GM10266 (cell line): ENCODE results near the gene NUP98.
"Not testable (repeated sequence)": the region's sequence is repeated elsewhere in the genome, so short reads cannot be mapped to it uniquely, and the experiment has no call there.

ENCODE experiments used
- DNase-seq: peaks from one replicate; pipeline ENCODE4 v3.0.0; 2012; ENCODE audit errors: extremely low spot score
- TF ChIP-seq, protein P1 (sequence below): IDR thresholded peaks from 2 replicates; pipeline ENCODE4 v1.5.1; 2012; ENCODE audit warnings: mild to moderate bottlenecking, low read depth; ENCODE audit not compliant: control insufficient read depth, insufficient read depth; ENCODE audit errors: missing control alignments

Gene NUP98

DNA sequence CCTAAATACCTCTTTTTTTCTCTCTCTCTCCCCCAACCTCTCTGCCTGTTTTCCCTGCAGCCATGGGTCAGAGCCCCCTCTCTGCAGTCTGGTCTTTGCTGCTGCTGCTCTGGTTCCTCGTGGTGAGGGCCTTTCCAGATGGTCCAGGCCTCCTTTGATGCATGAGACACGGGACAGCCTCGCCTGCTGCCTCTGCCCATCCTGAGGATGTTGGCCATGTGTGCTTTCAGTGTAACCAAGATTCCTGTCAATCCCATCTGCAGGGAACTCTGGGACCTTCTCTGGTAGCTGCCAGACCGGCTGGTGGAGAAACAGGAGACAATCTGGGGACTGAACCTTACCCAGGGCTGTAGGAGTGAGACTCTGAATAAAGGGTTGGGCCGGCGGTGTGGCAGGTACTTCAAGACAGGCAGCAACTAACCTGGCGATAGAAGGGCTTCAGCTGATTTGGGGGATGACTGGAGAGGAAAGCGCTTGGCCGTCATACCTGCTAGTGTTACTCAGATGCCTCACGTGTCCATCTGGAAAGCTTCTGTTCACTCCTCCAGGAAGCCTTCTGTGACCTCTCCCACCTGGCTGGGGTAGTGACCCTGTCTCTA lies 133.2 kb downstream of the NUP98 start:
- TF ChIP-seq, protein P1, sequence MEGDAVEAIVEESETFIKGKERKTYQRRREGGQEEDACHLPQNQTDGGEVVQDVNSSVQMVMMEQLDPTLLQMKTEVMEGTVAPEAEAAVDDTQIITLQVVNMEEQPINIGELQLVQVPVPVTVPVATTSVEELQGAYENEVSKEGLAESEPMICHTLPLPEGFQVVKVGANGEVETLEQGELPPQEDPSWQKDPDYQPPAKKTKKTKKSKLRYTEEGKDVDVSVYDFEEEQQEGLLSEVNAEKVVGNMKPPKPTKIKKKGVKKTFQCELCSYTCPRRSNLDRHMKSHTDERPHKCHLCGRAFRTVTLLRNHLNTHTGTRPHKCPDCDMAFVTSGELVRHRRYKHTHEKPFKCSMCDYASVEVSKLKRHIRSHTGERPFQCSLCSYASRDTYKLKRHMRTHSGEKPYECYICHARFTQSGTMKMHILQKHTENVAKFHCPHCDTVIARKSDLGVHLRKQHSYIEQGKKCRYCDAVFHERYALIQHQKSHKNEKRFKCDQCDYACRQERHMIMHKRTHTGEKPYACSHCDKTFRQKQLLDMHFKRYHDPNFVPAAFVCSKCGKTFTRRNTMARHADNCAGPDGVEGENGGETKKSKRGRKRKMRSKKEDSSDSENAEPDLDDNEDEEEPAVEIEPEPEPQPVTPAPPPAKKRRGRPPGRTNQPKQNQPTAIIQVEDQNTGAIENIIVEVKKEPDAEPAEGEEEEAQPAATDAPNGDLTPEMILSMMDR: no peak

GRCh38 chr11:3662856-3663255 lies 134.5 kb downstream of the NUP98 start:
- TF ChIP-seq, protein P1: no peak
- no peak for DNase-seq

More for the DNA sequence above, 133.2 kb downstream of the NUP98 start:
- DNase-seq: no peak

- no peak for DNase-seq
- TF ChIP-seq, protein P1: no peak
Measured at GRCh38 chr11:3660960-3661359, 136.4 kb downstream of the NUP98 start.

DNA sequence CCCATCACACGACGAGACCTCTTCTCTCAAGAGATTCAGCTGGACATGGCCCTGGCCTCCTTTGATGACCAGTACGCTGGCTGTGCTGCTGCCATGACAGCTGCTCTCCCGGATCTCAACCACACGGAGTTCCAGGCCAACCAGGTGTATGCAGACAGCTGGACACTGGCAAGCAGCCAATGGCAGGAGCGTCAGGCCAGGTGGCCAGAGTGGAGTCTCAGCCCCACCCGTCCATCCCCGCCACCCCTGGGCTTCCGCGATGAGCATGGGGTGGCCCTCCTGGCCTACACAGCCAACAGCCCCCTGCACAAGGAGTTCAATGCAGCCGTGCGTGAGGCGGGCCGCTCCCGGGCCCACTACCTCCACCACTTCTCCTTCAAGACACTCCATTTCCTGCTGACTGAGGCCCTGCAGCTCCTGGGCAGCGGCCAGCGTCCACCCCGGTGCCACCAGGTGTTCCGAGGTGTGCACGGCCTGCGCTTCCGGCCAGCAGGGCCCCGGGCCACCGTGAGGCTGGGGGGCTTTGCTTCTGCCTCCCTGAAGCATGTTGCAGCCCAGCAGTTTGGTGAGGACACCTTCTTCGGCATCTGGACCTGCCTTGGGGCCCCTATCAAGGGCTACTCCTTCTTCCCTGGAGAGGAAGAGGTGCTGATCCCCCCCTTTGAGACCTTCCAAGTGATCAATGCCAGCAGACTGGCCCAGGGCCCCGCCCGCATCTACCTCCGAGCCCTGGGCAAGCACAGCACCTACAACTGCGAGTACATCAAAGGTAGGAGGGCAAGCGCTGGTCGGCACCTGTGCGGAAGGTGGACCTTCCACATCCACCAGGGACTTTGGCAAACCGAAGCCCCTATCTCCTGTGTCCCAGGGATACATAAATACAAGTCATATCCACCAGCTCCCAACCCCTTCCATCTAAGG lies 137.5 kb downstream of the NUP98 start:
- no peak for DNase-seq
- TF ChIP-seq, protein P1: no peak

DNA sequence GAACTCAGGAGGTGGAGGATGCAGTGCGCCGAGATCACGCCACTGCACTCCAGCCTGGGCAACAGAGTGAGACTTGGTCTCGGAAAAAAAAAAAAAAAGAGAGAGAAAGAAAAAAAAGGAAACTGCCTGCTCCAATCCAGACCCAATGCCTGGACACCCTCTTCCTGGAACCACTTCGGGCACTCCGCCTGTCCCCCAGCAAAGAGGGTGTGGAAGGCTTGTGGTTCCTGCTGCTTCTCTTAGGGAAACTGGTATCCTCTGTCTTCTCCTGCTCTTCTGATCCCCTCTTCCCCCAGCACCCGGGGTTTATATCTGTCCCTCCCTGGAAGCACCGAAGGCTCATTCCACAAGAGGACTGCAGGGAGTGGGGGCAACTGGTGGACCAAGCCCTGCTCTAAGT lies 139.1 kb downstream of the NUP98 start:
- TF ChIP-seq, protein P1: no peak
- DNase-seq: no peak

GRCh38 chr11:3657331-3657730 lies 140.0 kb downstream of the NUP98 start:
- not testable (repeated sequence) for DNase-seq

- no peak for DNase-seq
Measured at GRCh38 chr11:3655547-3655946, 141.8 kb downstream of the NUP98 start.

GRCh38 chr11:3652514-3652913 lies 144.8 kb downstream of the NUP98 start:
- not testable (repeated sequence) for DNase-seq

More at GRCh38 chr11:3655547-3655946, 141.8 kb downstream of the NUP98 start:
- TF ChIP-seq, protein P1: no peak

- not testable (repeated sequence) for DNase-seq
Measured at GRCh38 chr11:3649374-3649773, 148.0 kb downstream of the NUP98 start.

GRCh38 chr11:3648843-3649242 lies 148.5 kb downstream of the NUP98 start:
- not testable (repeated sequence) for DNase-seq
